ENCODE results near the gene PDZRN4.
"Not testable (repeated sequence)": the region's sequence is repeated elsewhere in the genome, so short reads cannot be mapped to it uniquely, and the experiment has no call there.

The PDZRN4 gene

GRCh38 chr12:41589878-41590277 lies 401.8 kb downstream of the PDZRN4 start:
- no peaks in the 10 kb centered on the region for H3K4me1 ChIP-seq (ENCODE audit: control insufficient read depth, insufficient read depth, low read length, unreplicated experiment)
- H3K4me3 ChIP-seq (ENCODE audit: low read depth, low read length) = no peak overlapping the region
- no peaks in the 10 kb centered on the region for H3K27me3 ChIP-seq (ENCODE audit: insufficient read depth, low read length)
- H3K79me2 ChIP-seq (ENCODE audit: control insufficient read depth, insufficient read depth, low read length, unreplicated experiment) = no peaks in the 10 kb centered on the region
- H2AFZ ChIP-seq (ENCODE audit: low read length, unreplicated experiment) = no peak overlapping the region
- no peak overlapping the region for H3K27ac ChIP-seq (ENCODE audit: low read depth, low read length)
- H3K36me3 ChIP-seq (ENCODE audit: insufficient read depth, low read length) = no peaks in the 10 kb centered on the region

- no peaks in the 10 kb centered on the region for H3K4me1 ChIP-seq (ENCODE audit: control insufficient read depth, insufficient read depth, low read length, unreplicated experiment)
- H3K79me2 ChIP-seq (ENCODE audit: control insufficient read depth, insufficient read depth, low read length, unreplicated experiment) = no peaks in the 10 kb centered on the region
- H3K27me3 ChIP-seq (ENCODE audit: insufficient read depth, low read length) = no peaks in the 10 kb centered on the region
- no peak overlapping the region for H3K27ac ChIP-seq (ENCODE audit: low read depth, low read length)
- H2AFZ ChIP-seq (ENCODE audit: low read length, unreplicated experiment) = no peak overlapping the region
- no peaks in the 10 kb centered on the region for H3K36me3 ChIP-seq (ENCODE audit: insufficient read depth, low read length)
- no peak overlapping the region for H3K4me3 ChIP-seq (ENCODE audit: low read depth, low read length)
These were observed 408.1 kb downstream of the PDZRN4 start for GRCh38 chr12:41596190-41596589.

GRCh38 chr12:41604830-41605229 lies 416.7 kb downstream of the PDZRN4 start:
- Histone ChIP-seq H3K4me3 (ENCODE audit: low read depth, low read length) (no peak overlapping the region), H3K27ac (ENCODE audit: low read depth, low read length) (no peak overlapping the region)

GRCh38 chr12:41605545-41606305 lies 417.6 kb downstream of the PDZRN4 start:
- H2AFZ ChIP-seq (ENCODE audit: low read length, unreplicated experiment) = no peak overlapping the region
- H3K79me2 ChIP-seq (ENCODE audit: control insufficient read depth, insufficient read depth, low read length, unreplicated experiment) = no peaks in the 10 kb centered on the region
- H3K4me3 ChIP-seq (ENCODE audit: low read depth, low read length) = no peak overlapping the region
- no peaks in the 10 kb centered on the region for H3K36me3 ChIP-seq (ENCODE audit: insufficient read depth, low read length)
- no peak overlapping the region for H3K27ac ChIP-seq (ENCODE audit: low read depth, low read length)
- H3K4me1 ChIP-seq (ENCODE audit: control insufficient read depth, insufficient read depth, low read length, unreplicated experiment) = no peaks in the 10 kb centered on the region
- no peaks in the 10 kb centered on the region for H3K27me3 ChIP-seq (ENCODE audit: insufficient read depth, low read length)

More at GRCh38 chr12:41604830-41605229, 416.7 kb downstream of the PDZRN4 start:
- Histone ChIP-seq H2AFZ (ENCODE audit: low read length, unreplicated experiment) (no peak overlapping the region), H3K27me3 (ENCODE audit: insufficient read depth, low read length) (no peaks in the 10 kb centered on the region), H3K36me3 (ENCODE audit: insufficient read depth, low read length) (no peaks in the 10 kb centered on the region), H3K79me2 (ENCODE audit: control insufficient read depth, insufficient read depth, low read length, unreplicated experiment) (no peaks in the 10 kb centered on the region), H3K4me1 (ENCODE audit: control insufficient read depth, insufficient read depth, low read length, unreplicated experiment) (no peaks in the 10 kb centered on the region)

- Histone ChIP-seq H3K4me3 (ENCODE audit: low read depth, low read length) (no peak overlapping the region), H3K4me1 (ENCODE audit: control insufficient read depth, insufficient read depth, low read length, unreplicated experiment) (no peaks in the 10 kb centered on the region), H3K27me3 (ENCODE audit: insufficient read depth, low read length) (no peaks in the 10 kb centered on the region), H2AFZ (ENCODE audit: low read length, unreplicated experiment) (no peak overlapping the region), H3K36me3 (ENCODE audit: insufficient read depth, low read length) (no peaks in the 10 kb centered on the region), H3K27ac (ENCODE audit: low read depth, low read length) (no peak overlapping the region), H3K79me2 (ENCODE audit: control insufficient read depth, insufficient read depth, low read length, unreplicated experiment) (no peaks in the 10 kb centered on the region)
These were observed 418.6 kb downstream of the PDZRN4 start for GRCh38 chr12:41606468-41607445.

GRCh38 chr12:41612892-41613557 lies 424.9 kb downstream of the PDZRN4 start:
- no peak overlapping the region for H3K4me3 ChIP-seq (ENCODE audit: low read depth, low read length)
- no peak overlapping the region for H3K27ac ChIP-seq (ENCODE audit: low read depth, low read length)
- H3K27me3 ChIP-seq (ENCODE audit: insufficient read depth, low read length) = no peaks in the 10 kb centered on the region
- H3K36me3 ChIP-seq (ENCODE audit: insufficient read depth, low read length) = no peaks in the 10 kb centered on the region
- no peaks in the 10 kb centered on the region for H3K4me1 ChIP-seq (ENCODE audit: control insufficient read depth, insufficient read depth, low read length, unreplicated experiment)
- no peaks in the 10 kb centered on the region for H3K79me2 ChIP-seq (ENCODE audit: control insufficient read depth, insufficient read depth, low read length, unreplicated experiment)
- no peak overlapping the region for H2AFZ ChIP-seq (ENCODE audit: low read length, unreplicated experiment)

GRCh38 chr12:41615174-41615573 lies 427.1 kb downstream of the PDZRN4 start:
- H3K4me1 ChIP-seq (ENCODE audit: control insufficient read depth, insufficient read depth, low read length, unreplicated experiment); H3K36me3 ChIP-seq (ENCODE audit: insufficient read depth, low read length); H3K27me3 ChIP-seq (ENCODE audit: insufficient read depth, low read length); H3K79me2 ChIP-seq (ENCODE audit: control insufficient read depth, insufficient read depth, low read length, unreplicated experiment); H3K4me3 ChIP-seq (ENCODE audit: low read depth, low read length); H2AFZ ChIP-seq (ENCODE audit: low read length, unreplicated experiment); H3K27ac ChIP-seq (ENCODE audit: low read depth, low read length): not testable (repeated sequence)

GRCh38 chr12:41619705-41620104 lies 431.6 kb downstream of the PDZRN4 start:
- H2AFZ ChIP-seq (ENCODE audit: low read length, unreplicated experiment) = no peak overlapping the region
- no peak overlapping the region for H3K27ac ChIP-seq (ENCODE audit: low read depth, low read length)
- H3K4me3 ChIP-seq (ENCODE audit: low read depth, low read length) = no peak overlapping the region

GRCh38 chr12:41621291-41621690 lies 433.2 kb downstream of the PDZRN4 start:
- no peaks in the 10 kb centered on the region for H3K36me3 ChIP-seq (ENCODE audit: insufficient read depth, low read length)
- H2AFZ ChIP-seq (ENCODE audit: low read length, unreplicated experiment) = no peak overlapping the region
- no peak overlapping the region for H3K27ac ChIP-seq (ENCODE audit: low read depth, low read length)
- no peak overlapping the region for H3K4me3 ChIP-seq (ENCODE audit: low read depth, low read length)
- no peaks in the 10 kb centered on the region for H3K4me1 ChIP-seq (ENCODE audit: control insufficient read depth, insufficient read depth, low read length, unreplicated experiment)
- H3K27me3 ChIP-seq (ENCODE audit: insufficient read depth, low read length) = no peaks in the 10 kb centered on the region
- H3K79me2 ChIP-seq (ENCODE audit: control insufficient read depth, insufficient read depth, low read length, unreplicated experiment) = no peaks in the 10 kb centered on the region

More at GRCh38 chr12:41619705-41620104, 431.6 kb downstream of the PDZRN4 start:
- Histone ChIP-seq H3K79me2 (ENCODE audit: control insufficient read depth, insufficient read depth, low read length, unreplicated experiment) (no peaks in the 10 kb centered on the region), H3K4me1 (ENCODE audit: control insufficient read depth, insufficient read depth, low read length, unreplicated experiment) (no peaks in the 10 kb centered on the region), H3K27me3 (ENCODE audit: insufficient read depth, low read length) (no peaks in the 10 kb centered on the region), H3K36me3 (ENCODE audit: insufficient read depth, low read length) (no peaks in the 10 kb centered on the region)

All from ACC112 (cell line).